Measurements from ENCODE around the gene SYPL2. TPM values are rescaled to one million over a fixed set of nuclear protein-coding genes. Genes with fewer than 3 reads are reported as not detected.

SYPL2 gene
- total and polyA plus RNA-seq, 2 of the 8 experiments (the other 6 are each of a cell fraction or from before 2014, with no cell fraction given), result 1.5 TPM

DNA sequence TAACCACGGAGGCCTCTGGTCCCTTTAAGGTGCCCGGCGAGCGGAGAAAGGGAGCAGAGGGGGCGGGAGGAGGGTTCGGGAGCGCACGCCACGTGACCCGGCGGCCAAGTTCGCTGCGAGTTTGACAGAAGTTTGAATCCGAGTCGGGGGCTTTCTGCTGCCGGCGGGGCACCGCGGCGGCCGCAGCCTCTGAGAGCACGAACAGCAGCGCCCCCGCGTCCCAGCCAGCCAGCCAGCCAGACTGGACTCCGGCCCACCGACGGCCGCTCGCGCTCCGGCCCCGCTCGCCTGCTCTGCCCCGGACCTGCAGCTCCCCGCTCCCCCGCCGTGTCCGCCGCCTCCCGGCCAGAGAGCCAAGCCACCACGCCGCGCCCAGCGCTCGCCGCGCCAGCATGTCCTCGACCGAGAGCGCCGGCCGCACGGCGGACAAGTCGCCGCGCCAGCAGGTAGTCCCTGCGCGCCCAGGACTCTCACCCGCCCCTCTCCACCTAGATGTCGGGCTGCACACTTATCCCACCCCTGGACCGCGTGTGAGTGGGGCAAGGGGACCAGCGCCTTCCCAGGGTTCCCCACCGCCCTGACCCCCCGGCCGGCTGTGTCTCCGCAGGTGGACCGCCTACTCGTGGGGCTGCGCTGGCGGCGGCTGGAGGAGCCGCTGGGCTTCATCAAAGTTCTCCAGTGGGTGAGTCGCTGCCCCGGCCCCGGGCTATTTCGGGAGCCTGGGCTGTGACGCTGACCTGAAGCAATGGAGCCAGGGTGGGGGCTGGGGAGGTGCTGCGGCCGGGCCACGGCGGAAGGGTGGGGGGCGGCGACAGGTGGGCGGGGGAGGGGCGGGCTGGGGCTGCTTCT lies at the start of gene SYPL2 (continued):
- TF ChIP-seq ASH2L (IDR thresholded peaks at IDR 0.05; ENCODE audit: low read length), result peak; percentile 80
- TF ChIP-seq RNF2 (IDR thresholded peaks at IDR 0.05; ENCODE audit: borderline replicate concordance, low read depth, low read length, missing control alignments, poor library complexity, severe bottlenecking), result no peak
- TF ChIP-seq POLR2A (IDR thresholded peaks at IDR 0.05; ENCODE audit: control extremely low read depth in 1 of 2, low read depth in 2 of 2, low read length in 2 of 2), result 0 out of 3 replicates have a peak, but pooled peaks of 1 of the 2 experiments have one; percentile 22
- TF ChIP-seq CHD2 (IDR thresholded peaks at IDR 0.05; ENCODE audit: low read length), result no peak
- no peak for TF ChIP-seq HDAC6 (IDR thresholded peaks at IDR 0.05; ENCODE audit: low read depth, low read length)
- TF ChIP-seq RAD21 (IDR thresholded peaks at IDR 0.05 in 1 of 2, conservative IDR thresholded peaks at IDR 0.05 in 1 of 2; ENCODE audit: low read depth in 2 of 2, low read length in 2 of 2), result no peak
- no peak for TF ChIP-seq CBX8 (IDR thresholded peaks at IDR 0.05; ENCODE audit: borderline replicate concordance, low read depth, low read length)
